Measurements from ENCODE around the gene RERE.
A peak's percentile ranks its signal among the peaks of the same experiment; 100 is the strongest.

Gene RERE

GRCh38 chr1:8359617-8360481 lies 457.6 kb downstream of the RERE start:
- DNase-seq: no peak

GRCh38 chr1:8358897-8359616 lies 458.4 kb downstream of the RERE start:
- DNase-seq: peak in 1 of 14 donors; percentile 33

- no peak for DNase-seq
These were observed 459.1 kb downstream of the RERE start for GRCh38 chr1:8358241-8358896.

- DNase-seq: no peak
These were observed 459.9 kb downstream of the RERE start for GRCh38 chr1:8357329-8358101.

- DNase-seq: no peak
These were observed 460.9 kb downstream of the RERE start for GRCh38 chr1:8356256-8357209.

GRCh38 chr1:8355439-8356255 lies 461.8 kb downstream of the RERE start:
- DNase-seq: no peak

- DNase-seq: peak in 1 of 14 donors; percentile 37
These were observed 463.4 kb downstream of the RERE start for GRCh38 chr1:8354038-8354437.

GRCh38 chr1:8352886-8353785 lies 464.3 kb downstream of the RERE start:
- no peak for DNase-seq

- DNase-seq: no peak
These were observed 465.0 kb downstream of the RERE start for GRCh38 chr1:8352471-8352845.

- peak in 1 of 14 donors; percentile 22 for DNase-seq
These were observed 465.6 kb downstream of the RERE start for GRCh38 chr1:8351693-8352470.

GRCh38 chr1:8350914-8351684 lies 466.3 kb downstream of the RERE start:
- peak in 1 of 14 donors; percentile 25 for DNase-seq

- DNase-seq: no peak
These were observed 467.5 kb downstream of the RERE start for GRCh38 chr1:8349961-8350360.

GRCh38 chr1:8349473-8349865 lies 468.0 kb downstream of the RERE start:
- DNase-seq: no peak

GRCh38 chr1:8348777-8349472 lies 468.5 kb downstream of the RERE start:
- peak in 9 of 14 donors; percentile 18 to 53 (median 37) for DNase-seq

GRCh38 chr1:8348047-8348776 lies 469.2 kb downstream of the RERE start:
- no peak for DNase-seq

- no peak for DNase-seq
These were observed 469.8 kb downstream of the RERE start for GRCh38 chr1:8347635-8348034.
